ENCODE measurements around the gene ARMC2. TPM values are rescaled to one million over a fixed set of nuclear protein-coding genes. Genes with fewer than 3 reads are reported as not detected.

ARMC2 gene
- polyA plus RNA-seq, 1 experiment, result 5.1 TPM

DNA sequence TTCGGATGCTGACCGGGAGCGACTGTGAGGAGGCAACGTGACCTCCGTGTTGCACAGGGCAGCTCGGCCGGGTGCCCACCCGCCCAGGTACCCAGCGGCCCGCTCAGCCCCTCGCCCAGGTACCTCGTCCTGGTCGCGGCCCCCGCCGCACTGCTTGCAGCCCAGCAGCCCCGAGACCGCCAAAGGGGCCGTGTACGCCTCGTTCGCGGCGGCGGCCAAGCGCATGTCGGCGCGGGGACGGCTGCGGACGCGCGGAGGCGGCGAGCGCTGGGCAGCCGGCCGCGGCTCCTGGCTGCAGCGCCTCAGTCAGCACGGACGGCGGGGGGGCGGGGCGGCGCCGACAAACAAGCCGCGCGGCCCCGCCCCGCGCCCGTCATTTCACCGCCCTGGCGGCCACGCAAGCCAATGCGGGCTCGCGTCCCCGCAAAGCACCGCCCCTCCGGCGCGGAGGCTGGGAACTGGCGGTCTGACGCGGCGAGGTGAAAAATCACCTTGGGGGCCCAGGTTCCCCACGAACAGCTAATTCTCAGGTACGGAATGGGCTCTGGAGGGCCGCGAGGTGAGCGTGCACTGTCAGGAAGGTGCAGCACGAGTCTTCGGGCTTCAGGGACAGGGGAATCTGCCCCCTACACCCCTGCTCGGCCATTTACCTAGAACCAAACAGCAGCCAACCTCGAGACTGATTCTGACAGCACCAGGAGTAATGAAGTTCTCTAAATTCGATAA, 161.2 kb downstream of the ARMC2 start:
- DNase-seq (ENCODE audit: low read depth, low spot score), result peak; percentile 48
- TF ChIP-seq, protein P1, sequence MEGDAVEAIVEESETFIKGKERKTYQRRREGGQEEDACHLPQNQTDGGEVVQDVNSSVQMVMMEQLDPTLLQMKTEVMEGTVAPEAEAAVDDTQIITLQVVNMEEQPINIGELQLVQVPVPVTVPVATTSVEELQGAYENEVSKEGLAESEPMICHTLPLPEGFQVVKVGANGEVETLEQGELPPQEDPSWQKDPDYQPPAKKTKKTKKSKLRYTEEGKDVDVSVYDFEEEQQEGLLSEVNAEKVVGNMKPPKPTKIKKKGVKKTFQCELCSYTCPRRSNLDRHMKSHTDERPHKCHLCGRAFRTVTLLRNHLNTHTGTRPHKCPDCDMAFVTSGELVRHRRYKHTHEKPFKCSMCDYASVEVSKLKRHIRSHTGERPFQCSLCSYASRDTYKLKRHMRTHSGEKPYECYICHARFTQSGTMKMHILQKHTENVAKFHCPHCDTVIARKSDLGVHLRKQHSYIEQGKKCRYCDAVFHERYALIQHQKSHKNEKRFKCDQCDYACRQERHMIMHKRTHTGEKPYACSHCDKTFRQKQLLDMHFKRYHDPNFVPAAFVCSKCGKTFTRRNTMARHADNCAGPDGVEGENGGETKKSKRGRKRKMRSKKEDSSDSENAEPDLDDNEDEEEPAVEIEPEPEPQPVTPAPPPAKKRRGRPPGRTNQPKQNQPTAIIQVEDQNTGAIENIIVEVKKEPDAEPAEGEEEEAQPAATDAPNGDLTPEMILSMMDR (IDR thresholded peaks at IDR 0.05; ENCODE audit: low read depth, low read length), result no peak
- H3K4me3 ChIP-seq (ENCODE audit: low read depth, low read length), result peak overlapping the region; percentile 87
- CTCF ChIA-PET, result interaction anchor here (0.9 to 2.9 kb wide), 2 partner anchors 12 to 63 kb away, joined by 3 to 9 read pairs; no protein-coding TSS in a partner anchor
- no peaks in the 10 kb centered on the region for H3K9me3 ChIP-seq (ENCODE audit: control insufficient read depth, insufficient read depth, low read length)
- peak overlapping the region; percentile 58 for H3K27ac ChIP-seq (ENCODE audit: low read depth, low read length)
- no peaks in the 10 kb centered on the region for H3K27me3 ChIP-seq (ENCODE audit: control insufficient read depth, insufficient read depth, low read length)
- POLR2A ChIA-PET, result interaction anchor here (0.8 to 1.0 kb wide), 2 partner anchors 85 to 300 kb away, joined by 3 to 5 read pairs; partner anchors contain the start of gene SESN1

DNA sequence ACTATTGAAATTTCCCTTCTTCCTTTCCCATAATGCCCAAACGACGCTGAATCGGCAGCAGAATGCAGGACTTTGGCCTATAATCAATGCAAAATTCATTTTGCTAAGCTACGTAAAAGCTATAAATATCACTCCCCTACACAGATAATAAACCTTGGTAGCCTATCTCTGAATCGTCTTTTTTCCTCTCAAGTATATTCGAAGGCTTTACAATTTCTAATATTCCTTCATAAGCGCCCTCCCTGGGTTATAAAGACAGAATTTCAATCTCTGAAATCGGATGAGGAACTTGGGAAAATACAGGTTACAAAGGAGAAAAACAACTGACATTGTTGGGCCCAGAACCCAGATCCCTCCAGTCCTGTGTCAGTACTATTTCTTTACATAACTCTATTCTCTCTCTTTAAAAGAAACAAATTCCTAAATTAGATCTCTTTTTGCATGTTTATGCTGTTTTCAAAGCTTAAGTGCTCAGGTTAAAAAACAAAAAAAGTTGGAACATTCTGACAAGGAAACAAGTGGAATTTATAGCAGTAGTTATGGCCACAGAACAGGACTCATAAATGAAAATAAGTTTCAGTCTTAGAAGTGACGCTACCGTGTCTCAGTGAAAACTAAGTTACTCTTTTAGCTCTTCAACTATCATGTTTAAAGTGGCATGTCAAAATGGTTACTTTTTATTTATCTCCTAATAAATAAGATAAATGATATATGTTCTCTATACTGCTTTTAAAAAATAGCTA, 161.9 kb downstream of the ARMC2 start:
- ChIA-PET POLR2A (no interaction called here), CTCF (interaction anchor here (2.9 kb wide), 1 partner anchor 62 kb away, joined by 9 read pairs; no protein-coding TSS in a partner anchor)
- no peak overlapping the region for H3K27ac ChIP-seq (ENCODE audit: low read depth, low read length)
- no peaks in the 10 kb centered on the region for H3K9me3 ChIP-seq (ENCODE audit: control insufficient read depth, insufficient read depth, low read length)
- no peaks in the 10 kb centered on the region for H3K27me3 ChIP-seq (ENCODE audit: control insufficient read depth, insufficient read depth, low read length)
- peak overlapping the region; percentile 87 for H3K4me3 ChIP-seq (ENCODE audit: low read depth, low read length)
- DNase-seq (ENCODE audit: low read depth, low spot score), result no peak
- TF ChIP-seq, protein P1 (IDR thresholded peaks at IDR 0.05; ENCODE audit: low read depth, low read length), result no peak

DNA sequence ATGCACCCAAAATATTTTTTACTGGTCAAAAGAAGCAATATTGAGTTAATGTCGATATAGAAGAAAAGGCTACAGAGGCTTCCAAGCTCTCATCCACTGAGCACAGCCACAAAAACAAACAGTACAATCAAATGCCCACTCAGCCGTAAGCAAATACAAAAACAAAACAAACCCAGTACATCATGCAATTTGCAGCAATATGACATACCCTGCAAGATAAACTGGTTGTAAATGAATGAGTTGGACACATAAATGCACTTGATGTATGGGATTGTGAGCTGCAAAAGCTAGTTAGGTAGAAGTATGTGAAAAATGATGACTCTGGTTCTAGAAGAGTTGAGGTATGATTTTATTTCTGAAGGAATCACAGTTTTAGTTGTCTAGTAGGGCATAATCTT, 162.5 kb downstream of the ARMC2 start:
- POLR2A ChIA-PET, result no interaction called here
- DNase-seq (ENCODE audit: low read depth, low spot score), result no peak

DNA sequence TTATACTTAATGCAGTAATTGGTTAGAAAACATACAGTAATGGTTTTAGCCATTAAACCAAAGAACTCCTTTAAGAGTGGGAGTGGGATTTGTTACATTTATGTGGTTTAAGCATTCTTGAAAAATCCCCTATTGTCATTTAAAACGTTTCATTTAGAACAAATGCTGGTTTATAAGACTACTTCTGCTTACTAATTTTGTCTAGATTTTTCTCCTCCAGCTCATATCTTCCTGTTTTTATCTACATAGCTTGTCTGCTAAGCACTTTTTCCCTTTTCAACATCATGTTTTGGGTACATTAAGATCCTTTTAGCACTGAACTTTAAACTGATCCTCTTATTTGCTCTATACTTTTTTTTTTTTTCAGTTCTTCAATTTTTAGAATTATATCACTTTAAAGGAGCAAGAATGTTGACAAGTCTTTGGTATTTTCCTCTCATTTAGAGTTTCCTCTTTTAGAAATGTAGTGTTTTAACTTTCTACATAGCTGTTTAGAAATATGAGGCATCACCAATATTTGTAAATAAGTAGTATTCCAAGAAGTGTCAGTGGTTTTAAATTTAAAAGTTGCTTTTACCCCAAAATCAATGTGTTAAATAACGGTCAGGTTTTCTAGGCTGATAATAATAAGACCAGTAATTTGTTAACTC, 165.6 kb downstream of the ARMC2 start:
- CTCF ChIA-PET, result interaction anchor here (0.7 kb wide), 1 partner anchor 75 kb away, joined by 5 read pairs; no protein-coding TSS in a partner anchor

More for the DNA sequence above, 162.5 kb downstream of the ARMC2 start:
- TF ChIP-seq, protein P1 (IDR thresholded peaks at IDR 0.05; ENCODE audit: low read depth, low read length), result no peak
- no peak overlapping the region for H3K4me3 ChIP-seq (ENCODE audit: low read depth, low read length)
- no peaks in the 10 kb centered on the region for H3K9me3 ChIP-seq (ENCODE audit: control insufficient read depth, insufficient read depth, low read length)
- H3K27me3 ChIP-seq (ENCODE audit: control insufficient read depth, insufficient read depth, low read length), result no peaks in the 10 kb centered on the region
- CTCF ChIA-PET, result interaction anchor here (2.9 kb wide), 1 partner anchor 62 kb away, joined by 9 read pairs; no protein-coding TSS in a partner anchor
- no peak overlapping the region for H3K27ac ChIP-seq (ENCODE audit: low read depth, low read length)

More for the DNA sequence above, 165.6 kb downstream of the ARMC2 start:
- no peaks in the 10 kb centered on the region for H3K9me3 ChIP-seq (ENCODE audit: control insufficient read depth, insufficient read depth, low read length)
- TF ChIP-seq, protein P1 (IDR thresholded peaks at IDR 0.05; ENCODE audit: low read depth, low read length), result no peak
- POLR2A ChIA-PET, result no interaction called here
- H3K27ac ChIP-seq (ENCODE audit: low read depth, low read length), result no peak overlapping the region
- no peaks in the 10 kb centered on the region for H3K27me3 ChIP-seq (ENCODE audit: control insufficient read depth, insufficient read depth, low read length)
- H3K4me3 ChIP-seq (ENCODE audit: low read depth, low read length), result no peak overlapping the region
- no peak for DNase-seq (ENCODE audit: low read depth, low spot score)
